ENCODE measurements around the gene LCE3B.
"Not testable (repeated sequence)": the region's sequence is repeated elsewhere in the genome, so short reads cannot be mapped to it uniquely, and the experiment has no call there.

LCE3B gene, protein sequence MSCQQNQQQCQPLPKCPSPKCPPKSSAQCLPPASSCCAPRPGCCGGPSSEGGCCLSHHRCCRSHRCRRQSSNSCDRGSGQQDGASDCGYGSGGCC

DNA sequence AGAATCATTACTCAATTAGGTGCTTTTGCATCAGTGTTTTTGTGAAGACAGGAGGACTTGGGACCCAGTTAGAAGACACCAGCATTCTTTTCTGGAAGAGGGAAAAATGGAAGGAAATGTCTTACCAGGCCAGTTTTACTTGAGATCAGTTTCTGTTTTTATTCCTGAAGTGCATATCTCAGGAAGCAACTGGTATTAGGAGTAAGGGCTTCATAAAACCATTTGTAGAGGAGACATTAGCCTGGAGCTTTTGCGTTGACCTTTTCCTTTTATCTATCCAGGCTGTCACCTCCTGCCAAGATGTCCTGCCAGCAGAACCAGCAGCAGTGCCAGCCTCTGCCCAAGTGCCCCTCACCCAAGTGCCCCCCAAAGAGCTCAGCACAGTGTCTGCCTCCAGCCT is at the start of gene LCE3B:
TSS of gene LCE3B (plus strand) at position 301 of the 400 bp plus-strand sequence. CDS start at position 301, 0 bp downstream.
- DNase-seq (ENCODE audit: low read depth): no peak

DNA sequence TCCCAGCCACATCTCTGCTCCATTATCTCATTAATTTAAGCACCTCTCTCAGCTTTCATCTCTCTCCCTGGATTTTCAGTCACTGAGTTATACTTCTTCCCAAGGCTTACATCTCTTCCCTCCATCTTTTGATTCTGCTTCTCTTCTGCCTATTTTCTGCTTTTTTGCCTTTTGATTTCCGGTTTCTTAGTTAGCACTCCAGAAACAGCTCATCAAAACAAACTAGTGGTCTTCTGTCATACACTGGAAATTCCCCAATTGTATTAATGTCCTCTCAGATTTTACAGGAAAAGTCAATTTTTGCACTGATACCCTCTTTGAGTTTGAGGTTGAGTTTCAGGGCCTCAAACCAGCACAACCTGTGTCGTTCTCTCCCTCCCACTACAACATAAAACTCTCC is 48.5 kb upstream of the LCE3B start:
- DNase-seq (ENCODE audit: low read depth): no peak

- DNase-seq (ENCODE audit: low read depth): no peak
Observed at GRCh38 chr1:152565535-152566215, 47.9 kb upstream of the LCE3B start.

GRCh38 chr1:152566681-152567080 is 46.9 kb upstream of the LCE3B start, which contains the start of gene LCE3E:
Gene LCE3E, minus strand, starts transcription at chr1:152566780. Its CDS starts 572 bp downstream, at chr1:152566208.
- no peak for DNase-seq (ENCODE audit: low read depth)

- peak; percentile 6 for DNase-seq (ENCODE audit: low read depth)
Observed at GRCh38 chr1:152577168-152577567, 36.4 kb upstream of the LCE3B start.

- not testable (repeated sequence) for DNase-seq (ENCODE audit: low read depth)
Observed at GRCh38 chr1:152579526-152579925, 34.1 kb upstream of the LCE3B start.

DNA sequence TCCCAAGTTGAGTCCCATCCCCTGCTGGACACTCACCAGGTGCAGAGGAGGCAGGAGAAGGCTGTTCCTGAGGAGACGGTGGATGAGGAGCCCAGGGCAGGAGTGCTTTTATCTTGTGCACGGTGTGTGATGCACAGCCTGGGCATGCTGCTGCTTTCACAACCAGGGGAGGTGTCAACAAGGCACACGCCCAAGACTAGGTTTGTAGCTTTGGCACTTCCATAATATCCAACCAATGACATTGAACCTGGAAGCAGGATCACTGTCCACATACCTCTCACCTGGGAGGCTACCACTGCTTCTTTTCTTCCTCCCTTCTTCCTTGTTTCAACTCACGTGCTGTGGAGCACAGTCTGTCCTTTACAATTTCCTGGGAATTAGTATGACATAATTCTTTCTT is 33.2 kb upstream of the LCE3B start, which contains the start of gene LCE3D:
TSS of gene LCE3D (minus strand) at position 84 of the 400 bp plus-strand sequence. CDS start 580 bp downstream, outside the sequence.
- no peak for DNase-seq (ENCODE audit: low read depth)

DNA sequence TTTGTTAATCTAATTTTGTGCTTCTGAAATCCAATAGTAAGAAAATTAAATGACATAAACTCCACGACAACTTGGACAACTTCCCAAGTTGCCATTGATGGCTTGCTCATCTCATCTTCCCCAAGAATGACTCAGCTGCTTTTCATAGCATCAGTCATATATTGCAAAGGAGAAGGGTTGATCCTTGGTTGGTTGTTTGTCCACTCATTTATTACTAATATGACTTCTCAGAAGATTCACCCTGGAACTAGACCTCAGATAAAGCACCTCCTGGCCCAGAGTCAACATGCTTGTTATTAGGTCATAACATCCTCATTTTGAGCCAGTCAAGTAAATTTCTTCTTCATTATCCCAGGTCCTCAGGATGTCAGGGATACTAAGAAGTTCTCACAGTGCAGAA is 31.0 kb upstream of the LCE3B start:
- no peak for DNase-seq (ENCODE audit: low read depth)

DNA sequence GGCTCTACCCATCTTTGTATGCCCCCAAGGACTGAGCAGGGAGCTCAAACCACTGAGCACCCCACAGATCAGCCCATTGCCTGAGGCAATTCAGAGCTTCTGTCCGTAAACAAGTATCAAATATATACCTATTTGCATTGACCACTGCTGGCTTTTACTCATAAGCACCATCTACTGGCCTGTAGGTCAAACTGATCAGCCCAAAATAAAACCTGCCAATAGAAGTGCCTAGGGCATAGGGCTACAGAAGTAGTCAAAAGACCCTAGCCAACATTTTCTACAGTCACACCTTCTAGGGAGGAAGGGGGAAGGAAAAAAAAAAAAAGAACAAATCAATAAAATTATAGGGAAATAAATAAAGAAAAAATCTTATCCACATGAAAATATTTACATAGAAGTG is 28.0 kb upstream of the LCE3B start:
- no peak for DNase-seq (ENCODE audit: low read depth)

DNA sequence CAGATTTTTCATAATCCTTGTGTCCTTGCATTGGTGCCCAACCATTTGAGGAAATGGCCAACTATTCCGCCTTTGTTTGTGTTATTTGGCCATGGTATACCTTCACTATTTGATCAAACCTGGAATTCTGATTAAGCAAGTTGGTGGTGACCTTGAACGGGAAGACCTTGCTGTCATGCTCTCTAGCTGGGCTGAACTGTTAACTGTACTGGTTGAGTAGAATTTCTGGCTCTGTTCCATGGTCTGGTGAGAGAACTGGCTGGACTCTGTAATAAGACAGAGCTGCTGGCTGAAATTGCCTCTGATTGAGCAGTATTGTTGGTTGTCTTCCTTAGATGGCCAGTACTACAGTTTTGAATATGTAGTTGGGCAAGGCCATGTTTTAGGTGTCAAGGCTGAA is 16.6 kb upstream of the LCE3B start:
- no peak for DNase-seq (ENCODE audit: low read depth)

DNA sequence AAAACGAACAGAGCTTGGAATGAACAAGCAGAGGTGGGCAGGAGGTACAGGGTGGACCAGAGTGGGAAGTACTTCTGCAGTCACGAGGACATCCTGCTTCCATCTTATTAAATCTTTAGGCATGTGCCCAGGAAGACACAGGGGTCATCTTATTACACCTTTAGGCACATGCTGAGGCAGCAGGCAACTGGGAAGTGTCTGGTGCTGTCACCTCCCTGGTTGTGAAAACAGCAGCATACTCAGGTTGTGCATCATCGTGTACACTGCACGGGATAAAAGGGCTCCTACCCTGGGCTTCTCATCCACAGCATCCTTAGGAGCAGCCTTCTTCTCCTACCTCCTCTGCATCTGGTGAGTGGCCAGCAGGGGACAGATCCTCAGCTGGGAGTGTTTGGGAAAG is 13.7 kb upstream of the LCE3B start, which contains the start of gene LCE3C:
TSS of gene LCE3C (plus strand) at position 301 of the 400 bp plus-strand sequence. CDS start 498 bp downstream, outside the sequence.
- no peak for DNase-seq (ENCODE audit: low read depth)

DNA sequence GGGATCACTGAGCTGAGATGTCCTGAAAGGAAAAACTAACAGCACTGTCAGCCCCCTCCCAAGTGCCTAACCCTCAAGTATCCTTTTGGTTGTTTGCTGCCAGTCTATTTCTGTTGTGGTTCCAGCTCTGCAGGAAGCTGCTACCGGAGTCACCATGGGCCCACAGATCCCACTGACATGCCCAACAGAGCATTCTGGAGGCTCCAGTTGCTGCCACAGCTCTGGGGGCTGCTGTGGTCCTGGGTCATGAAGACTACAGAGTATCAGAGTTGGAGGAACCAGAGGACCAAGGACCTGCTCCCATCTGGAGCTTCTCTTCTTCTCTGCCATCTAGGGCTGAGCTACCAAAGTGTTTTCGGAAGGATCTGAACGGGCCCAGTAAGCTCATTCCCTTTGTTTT is 8.4 kb downstream of the LCE3B start:
- no peak for DNase-seq (ENCODE audit: low read depth)

- no peak for DNase-seq (ENCODE audit: low read depth)
Observed at GRCh38 chr1:152622803-152623202, 9.2 kb downstream of the LCE3B start, which contains the start of gene LCE3A. Gene LCE3A, minus strand, starts transcription at chr1:152623103. Its CDS starts 0 bp downstream, at chr1:152623103.

DNA sequence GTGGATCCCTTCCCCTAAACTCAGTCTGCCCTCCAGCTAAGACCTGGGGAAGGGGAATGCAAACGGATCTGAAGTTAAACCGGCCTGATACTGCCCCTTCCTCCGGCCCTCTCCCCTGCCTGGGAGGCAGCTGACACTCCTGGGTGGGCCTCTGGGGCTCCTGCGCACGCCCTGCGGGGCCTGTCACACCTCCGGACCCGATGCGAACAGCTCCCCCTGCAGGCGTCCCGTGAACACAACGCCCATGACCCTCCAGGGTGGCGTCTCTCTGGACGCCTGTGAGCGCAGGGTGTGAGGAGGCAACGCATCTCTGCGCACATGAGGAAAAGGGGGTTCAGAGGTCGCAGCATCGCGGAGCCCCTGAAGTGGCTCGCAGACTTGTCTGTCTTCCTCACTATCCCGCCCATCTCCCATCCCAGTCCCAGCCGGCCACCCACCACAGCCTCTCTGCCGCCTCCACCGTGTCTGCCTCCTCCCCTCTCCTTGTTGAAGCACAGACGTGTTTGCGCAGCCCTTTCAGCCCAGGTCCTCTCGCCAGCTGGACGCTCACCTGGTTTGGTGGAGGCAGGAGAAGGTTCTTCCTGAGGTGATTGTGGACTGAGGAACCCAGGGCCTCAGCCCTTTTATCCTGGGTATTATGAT is 9.7 kb downstream of the LCE3B start:
- peak; percentile 22 for DNase-seq (ENCODE audit: low read depth)

- DNase-seq (ENCODE audit: low read depth): no peak
Observed at GRCh38 chr1:152626744-152627143, 13.1 kb downstream of the LCE3B start.

- no peak for DNase-seq (ENCODE audit: low read depth)
Observed at GRCh38 chr1:152630596-152630995, 17.0 kb downstream of the LCE3B start.

DNA sequence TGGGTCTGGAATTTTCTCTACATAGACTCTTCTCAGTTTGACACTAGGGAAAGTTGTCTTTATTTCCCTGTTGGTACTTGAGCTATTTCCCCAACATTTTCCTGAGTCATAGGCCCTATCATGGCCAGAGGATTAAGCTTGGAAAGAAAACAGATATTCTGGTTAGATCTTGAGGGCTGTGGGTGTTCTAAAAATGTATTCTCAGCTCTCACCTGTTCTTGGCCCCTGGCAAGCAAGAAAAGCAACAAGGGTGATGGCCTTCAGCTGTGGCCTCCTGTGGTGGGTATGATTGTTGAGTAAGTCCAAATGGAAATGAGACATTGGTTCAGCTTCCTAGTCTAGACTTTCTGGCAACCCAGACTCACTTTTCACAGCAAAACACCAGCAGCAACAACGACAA is 26.7 kb downstream of the LCE3B start:
- DNase-seq (ENCODE audit: low read depth): no peak

GRCh38 chr1:152643945-152644344 is 30.3 kb downstream of the LCE3B start:
- DNase-seq (ENCODE audit: low read depth): no peak

GRCh38 chr1:152645146-152645545 is 31.5 kb downstream of the LCE3B start:
- DNase-seq (ENCODE audit: low read depth): no peak

- no peak for DNase-seq (ENCODE audit: low read depth)
Observed at GRCh38 chr1:152646656-152647055, 33.0 kb downstream of the LCE3B start.

DNA sequence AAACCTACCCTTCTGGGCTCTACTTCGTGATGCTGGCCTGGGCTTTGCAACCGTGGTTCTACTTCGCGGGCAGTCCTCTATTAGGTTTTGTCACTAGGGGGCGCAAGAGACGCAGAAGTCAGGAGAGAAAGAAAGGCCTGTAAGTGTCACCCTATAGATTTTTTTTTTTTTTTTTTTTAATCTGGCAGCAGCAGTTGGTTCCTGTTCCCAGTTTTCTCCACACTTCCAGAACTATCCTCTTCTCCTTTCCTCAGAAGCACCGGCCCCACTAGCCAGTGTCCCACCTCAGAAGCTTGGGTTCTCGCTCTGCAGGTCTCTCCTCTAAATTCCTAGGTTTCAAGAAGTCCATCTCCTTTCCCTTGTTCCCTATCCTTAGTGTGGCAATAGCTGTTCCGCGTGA is 40.5 kb downstream of the LCE3B start:
- peak; percentile 35 for DNase-seq (ENCODE audit: low read depth)

DNA sequence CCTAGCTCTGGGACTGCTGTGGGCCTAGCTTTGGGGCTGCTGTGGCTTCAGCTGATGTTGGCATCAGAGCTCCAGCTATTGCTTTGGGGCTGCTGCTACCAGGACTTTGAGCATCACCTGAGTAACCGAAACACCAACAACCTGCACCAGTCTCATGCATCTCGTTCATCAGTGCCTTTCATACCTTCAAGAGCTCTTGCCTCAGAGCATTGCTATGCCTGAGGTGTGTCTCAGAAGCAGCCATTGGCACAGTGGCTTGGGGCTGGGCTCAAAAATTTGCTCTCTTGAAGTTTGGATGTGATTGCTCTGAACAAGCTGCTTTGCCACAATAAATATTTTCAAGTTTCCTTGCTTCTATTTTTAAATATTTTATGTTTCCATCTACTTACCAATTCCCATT is 42.8 kb downstream of the LCE3B start:
- no peak for DNase-seq (ENCODE audit: low read depth)

GRCh38 chr1:152657677-152658076 is 44.1 kb downstream of the LCE3B start:
- no peak for DNase-seq (ENCODE audit: low read depth)
